GM18526 (cell line): ENCODE measurements around the gene USP7.

Experiments used
- POLR2A ChIP-seq: IDR thresholded peaks from 3 replicates; pipeline ENCODE4 v1.6.1; 2011; ENCODE audit not compliant: insufficient read length; ENCODE audit errors: extremely low read depth

The USP7 gene

DNA sequence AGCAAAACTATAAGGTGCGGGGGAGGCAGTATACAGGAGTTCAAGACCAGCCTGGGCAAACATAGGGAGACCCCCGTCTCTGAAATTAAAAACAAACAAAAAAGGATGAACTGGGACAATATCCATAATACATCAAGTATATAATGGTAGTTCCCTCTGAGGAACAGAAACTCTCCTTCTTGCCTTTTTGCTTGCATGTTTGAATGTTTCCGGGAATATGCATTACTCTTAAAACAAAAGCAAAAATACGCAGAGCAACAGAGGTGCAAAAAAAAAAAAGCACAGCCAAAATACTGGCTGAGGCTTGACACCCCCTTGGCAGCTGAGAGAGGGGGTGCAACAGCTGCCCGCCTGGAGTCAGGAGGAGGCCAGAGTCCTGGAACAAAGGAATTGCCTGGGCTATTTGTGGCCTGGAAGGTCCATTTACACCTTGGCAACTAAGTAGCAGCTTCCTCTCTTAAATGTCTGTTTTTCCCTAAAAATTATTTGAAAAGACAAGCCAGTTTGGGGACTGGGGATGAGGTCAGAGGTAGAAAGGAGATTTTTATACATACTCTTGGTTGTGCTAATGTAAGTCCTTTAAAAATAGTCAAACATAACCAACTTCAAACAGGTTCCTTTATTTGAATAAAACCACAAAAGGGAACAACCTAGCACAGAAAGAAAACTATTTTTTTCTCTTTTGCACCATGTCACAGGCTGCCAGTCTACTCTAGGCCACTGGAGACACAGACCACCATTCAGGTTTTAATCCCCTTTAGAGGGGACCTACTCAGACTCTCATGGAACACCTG is 19.5 kb downstream of the USP7 start:
- no peak for TF ChIP-seq POLR2A

DNA sequence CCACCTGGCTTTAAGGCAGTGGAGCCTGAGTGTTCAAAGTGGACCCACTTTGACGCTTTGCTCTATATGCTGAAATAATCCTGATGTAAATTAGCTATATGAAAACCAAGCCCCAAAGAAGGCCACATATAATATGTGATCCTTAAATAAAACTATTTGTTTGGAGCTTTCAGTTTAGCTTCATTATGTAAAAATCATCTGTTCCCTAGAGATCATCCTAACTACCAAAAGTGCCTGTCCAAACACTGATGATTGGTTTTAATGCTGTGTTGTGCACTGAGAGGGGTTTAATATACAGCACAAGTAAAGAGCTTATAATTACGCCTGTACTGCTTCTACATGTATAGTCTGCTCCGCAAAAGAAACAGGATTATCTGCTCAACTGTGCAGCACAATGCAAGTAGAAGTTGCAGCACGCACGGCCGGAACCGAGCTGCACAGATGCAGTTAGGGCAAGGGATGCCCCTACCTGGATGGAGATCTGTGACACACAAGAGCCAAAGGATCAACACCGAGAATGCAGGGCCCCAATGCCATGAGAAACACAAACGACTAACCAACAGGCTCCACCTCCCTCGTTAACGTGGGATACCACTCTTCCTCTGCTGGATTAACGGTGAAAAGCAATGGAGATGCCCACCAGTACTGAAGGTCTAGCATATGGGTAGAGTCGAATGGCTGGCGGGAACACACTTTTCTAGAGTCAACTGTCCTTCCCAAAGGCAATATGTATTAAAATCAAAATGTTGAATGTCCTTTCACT is 20.5 kb downstream of the USP7 start:
- TF ChIP-seq POLR2A = no peak

DNA sequence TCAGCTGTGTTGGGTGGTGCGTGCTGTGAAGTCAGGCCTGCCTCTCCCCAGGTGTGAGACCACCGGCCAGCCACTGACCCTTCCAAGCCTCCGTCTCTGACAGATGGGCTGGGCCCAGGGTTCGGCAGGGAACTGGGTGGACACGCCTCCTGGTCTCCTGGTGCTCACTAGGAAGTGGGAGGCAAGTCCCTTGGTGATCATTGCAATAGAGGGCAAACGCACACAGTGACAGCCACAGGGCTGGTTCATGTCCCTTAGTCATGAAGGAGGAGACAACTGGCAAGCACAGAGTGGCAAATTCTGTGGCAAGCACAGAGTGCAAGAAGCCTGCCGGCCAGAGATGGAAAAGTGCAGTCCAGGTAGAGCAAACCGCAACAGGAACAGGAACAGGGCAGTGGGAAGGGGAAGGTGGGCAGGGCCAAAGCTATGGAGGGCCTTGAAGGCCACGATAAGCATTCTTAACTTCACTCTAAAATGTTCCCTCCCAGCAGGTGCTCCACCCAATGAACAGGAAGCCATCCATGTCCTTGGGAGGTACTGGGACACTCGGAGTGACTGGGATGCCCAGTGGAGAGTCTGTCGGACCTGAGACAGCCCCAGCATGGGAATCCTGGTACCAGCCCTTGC is 21.9 kb downstream of the USP7 start:
- TF ChIP-seq POLR2A = no peak

DNA sequence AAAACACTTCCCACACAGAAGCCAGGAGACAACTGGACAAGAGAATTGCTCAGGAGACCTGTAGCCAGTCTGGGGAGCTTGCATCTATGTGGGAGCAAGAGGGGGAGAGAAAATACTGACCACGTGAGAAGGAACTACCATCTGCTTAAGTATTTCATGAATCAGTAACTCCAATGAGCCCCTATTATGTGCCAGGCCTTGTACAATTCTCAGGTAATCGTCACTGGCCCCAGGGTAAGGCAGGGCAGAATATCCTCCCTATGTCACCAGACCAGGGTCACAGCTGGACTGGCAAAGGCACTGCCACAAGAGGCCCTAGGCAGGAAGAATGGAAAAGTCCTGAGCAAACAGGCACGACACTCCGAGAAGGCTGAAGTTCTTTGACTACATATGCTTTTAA is 25.9 kb downstream of the USP7 start:
- TF ChIP-seq POLR2A = no peak

DNA sequence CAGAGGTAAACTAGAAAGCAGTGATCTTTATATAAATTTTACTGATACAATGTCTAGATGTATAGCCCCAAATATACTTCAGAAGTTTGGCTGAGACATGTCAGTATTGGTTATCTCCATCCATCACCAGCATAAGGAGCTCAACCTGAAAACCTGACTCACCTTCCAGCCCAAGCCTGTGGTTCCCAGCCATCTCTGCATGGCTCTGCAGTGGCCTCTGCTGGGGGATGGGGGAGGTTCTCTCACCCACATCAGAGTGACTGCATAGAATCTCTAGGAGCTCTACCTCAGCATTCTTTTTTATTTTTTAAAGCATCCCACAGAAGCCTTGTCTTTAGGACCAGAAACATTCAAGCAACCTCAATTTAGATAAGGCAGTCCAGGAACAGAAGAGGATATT is 27.3 kb downstream of the USP7 start:
- no peak for TF ChIP-seq POLR2A

DNA sequence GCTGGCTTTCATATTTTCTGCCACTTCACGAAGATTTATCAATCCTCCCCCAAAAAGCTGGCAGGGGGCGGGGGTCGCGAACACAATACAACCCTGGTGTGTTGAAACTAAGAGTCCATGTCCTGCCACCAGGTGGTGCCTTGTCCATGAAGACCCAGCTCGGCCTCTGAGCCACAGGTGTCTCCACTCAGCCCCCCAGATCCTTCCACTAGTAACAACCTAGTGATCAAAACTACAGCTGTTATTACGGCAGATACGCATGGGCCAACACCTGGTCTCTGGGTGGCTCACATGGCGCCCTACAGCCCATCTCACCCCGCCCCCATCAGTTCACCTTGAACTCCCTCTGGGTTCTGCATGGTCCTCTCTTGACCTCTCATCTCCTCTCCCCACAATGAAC is 27.7 kb downstream of the USP7 start:
- no peak for TF ChIP-seq POLR2A

DNA sequence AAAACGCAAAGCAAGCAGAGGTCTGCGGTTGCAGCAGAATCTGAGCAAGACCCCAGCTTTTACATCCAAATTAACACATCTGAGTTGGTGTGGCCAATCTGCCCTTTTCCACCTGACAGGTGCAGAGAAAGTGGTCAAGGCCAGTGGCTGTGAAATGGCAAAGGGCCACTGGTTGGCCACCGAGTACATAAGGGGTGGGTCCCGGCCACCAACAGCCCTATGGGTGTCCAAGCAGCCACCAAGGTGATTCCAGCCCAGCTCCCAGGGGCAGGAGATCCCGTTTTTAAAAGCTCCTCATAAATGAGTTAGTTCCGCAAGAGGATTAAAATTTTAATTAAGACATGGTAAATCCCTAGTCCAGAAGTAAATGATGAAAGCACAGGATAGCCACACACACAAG is 29.1 kb downstream of the USP7 start:
- no peak for TF ChIP-seq POLR2A

DNA sequence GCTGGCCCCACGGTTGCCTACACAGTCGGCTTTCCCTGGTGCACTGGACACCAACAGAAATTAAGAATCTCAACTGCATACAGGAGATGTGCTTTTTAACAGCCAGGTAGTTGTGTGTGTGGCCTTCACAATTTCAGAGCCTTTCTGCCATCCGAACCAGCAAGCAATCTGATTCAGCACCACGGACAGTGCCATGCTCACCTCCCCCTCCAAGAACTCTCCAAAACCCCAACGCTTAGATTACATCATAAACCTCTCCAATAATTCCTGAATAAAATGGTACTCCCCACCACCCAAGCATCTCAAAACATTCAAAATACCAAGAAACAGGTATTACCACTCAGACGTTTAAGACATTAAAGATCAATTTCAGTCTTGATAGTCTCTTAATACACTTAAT is 31.8 kb downstream of the USP7 start:
- no peak for TF ChIP-seq POLR2A

DNA sequence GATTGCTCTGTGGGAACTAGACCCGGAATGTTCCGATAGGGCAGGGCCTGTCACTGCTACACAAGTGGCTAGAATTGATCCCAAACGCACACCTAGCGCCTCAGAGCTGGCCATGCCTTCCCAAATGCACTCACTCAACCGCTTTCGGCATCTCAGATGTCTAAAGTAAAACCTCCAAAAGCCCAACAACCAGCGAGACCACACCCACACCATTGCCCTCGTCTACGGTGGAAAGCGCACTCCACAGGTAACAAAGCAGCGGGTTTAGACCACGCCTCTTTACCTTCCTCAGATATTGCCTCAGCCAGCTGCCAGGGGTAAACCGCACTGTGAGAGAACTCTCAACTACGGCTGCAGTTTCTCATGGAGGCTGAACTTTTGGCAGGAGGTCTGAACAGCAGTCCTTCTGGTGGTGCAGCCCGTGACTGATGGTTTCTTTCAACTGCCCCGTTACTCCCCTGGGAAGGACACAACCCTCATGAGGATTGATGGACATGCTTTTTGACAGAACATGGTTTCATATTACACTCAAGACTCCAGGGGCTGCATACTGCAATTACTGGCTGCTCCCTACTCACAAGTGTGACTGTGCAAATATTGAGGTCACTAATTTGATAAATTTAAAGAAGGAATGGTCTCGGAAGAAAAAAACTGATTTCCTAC is 34.5 kb downstream of the USP7 start:
- TF ChIP-seq POLR2A = no peak

DNA sequence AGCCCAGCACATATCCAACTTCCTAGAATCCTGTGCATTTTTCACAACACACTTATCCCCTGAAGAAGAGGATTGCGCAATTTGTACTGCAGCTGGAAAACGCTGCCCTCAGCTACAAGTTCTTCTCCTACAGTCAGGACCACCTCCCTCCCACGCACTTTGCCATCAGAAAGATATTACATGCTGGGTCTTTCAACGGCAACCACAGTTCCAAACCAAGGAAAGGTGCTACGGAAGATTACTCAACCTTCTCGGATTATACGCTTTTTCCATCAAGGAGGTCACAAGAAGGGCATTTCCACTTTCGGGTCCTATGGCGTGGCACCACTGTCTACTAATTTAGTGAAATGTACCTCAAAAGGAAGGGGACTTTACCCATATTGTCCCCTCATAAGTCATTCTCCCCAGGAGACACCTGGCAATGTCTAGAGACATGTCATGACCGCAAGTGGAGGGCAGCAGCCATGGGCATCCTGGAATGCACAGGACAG is 35.2 kb downstream of the USP7 start:
- TF ChIP-seq POLR2A = no peak

DNA sequence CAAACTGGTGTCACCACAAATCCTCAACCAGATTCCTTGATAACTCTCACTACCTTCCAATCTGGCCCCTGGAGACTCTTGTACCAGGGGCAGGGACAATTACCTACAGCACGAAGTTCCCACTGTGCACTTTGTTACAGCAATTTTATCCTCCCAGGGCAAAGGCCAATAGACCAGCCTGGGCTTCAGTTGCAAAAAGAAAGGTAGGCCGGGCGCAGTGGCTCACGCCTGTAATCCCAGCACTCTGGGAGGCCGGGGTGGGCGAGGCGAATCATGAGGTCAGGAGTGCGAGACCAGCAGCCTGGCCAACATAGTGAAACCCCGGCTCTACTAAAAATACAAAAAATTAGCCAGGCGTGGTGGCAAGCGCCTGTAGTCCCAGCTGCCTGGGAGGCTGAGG is 36.9 kb downstream of the USP7 start:
- no peak for TF ChIP-seq POLR2A

DNA sequence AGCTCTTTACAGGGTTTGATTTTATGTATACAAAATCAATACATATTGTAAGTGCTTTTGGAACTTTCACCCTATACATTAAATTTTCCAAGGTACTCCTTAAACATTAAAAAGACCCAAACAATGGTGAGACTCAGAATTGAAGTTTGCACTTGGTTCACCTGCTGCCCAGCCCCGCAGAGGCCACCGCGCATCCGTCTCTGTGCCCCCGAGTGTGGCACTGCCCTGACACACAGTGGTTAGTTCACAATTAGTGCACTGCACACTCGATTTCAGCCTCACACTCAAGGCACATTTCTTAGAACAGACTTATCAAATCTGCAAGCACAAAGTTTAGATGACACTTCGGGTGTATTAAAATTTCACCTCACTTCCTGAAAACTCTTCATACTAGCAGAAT is 38.3 kb downstream of the USP7 start:
- TF ChIP-seq POLR2A = no peak

DNA sequence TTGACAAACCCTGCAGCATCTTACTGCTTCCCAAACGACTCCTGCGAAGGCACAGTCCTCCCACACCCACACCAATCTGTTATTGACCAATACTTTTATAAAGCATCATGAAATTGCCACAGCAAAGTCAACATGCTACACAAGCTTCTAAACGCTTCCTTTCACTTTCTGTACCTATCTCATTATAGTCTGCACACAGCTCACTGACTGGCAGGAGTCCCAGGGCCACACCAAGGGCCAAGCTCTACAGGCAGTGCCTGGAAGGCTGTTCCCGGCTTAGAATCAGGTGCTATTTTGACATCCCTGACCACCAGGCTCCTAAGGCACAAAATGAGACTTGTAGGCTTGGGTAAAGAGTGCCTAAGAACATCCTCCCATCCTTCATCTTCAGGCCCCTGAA is 39.5 kb downstream of the USP7 start:
- no peak for TF ChIP-seq POLR2A

DNA sequence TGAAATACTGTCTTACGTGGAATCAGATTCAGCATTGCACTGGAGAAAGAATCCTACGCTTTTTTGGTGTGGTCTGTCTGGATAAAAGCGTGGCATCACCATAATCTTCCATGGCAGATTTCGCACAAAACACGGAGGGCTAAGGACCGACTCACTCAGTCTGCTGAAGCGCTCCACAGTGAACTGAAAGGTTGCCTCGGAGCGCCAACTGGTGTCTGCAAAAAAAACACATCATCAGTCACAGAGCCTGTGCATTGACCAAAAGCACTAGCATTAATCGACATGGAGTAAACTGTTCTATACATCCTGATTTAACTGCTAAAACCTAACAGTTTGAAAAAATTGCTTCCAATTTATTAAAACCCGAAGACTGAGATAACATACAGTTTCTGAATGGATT is 40.5 kb downstream of the USP7 start:
- TF ChIP-seq POLR2A = no peak

DNA sequence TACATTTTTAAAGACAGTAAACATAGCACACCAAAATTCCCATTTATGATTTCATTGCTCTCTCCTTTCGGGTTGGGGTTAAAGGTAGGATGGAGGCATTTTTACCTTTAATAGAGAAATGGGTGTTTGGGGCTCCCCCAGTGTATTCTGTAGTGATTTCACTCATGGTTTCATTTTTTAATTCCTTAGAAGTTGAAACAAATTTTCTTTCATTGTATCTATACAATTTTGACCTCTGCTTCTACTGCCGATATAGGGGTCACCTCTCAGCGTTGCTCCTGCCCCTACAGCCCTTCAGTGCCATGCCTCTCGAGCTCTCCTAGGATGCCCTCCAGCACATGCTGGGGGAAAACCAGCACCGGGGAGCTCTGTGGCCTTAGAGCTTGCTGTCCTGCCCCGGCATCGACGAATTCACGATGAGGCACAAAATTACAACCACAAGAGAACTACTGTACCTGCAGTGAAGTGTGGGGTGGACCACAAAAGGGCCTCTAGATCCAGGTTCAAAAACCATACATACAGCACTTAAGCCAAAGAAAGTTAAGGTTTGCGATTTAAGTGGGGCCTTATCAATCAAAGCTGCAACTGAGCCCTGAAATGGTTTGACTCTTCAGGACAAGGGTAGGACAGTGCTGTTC is 42.2 kb downstream of the USP7 start:
- no peak for TF ChIP-seq POLR2A
